GM21526 (cell line): ENCODE measurements around the gene HHLA2.
"Not testable (repeated sequence)": the region's sequence is repeated elsewhere in the genome, so short reads cannot be mapped to it uniquely, and the experiment has no call there.

ENCODE experiments used
- ATAC-seq: cut with Tn5 transposase; IDR thresholded peaks from one replicate; pipeline ENCODE4 v1.9.1; 2021; ENCODE audit warnings: moderate library complexity; ENCODE audit not compliant: unreplicated experiment, low FRiP score

HHLA2 gene

GRCh38 chr3:108338901-108339545 is 42.7 kb downstream of the HHLA2 start:
- no peak for ATAC-seq

- no peak for ATAC-seq
Observed at GRCh38 chr3:108341911-108342310, 45.6 kb downstream of the HHLA2 start.

GRCh38 chr3:108342837-108343486 is 46.6 kb downstream of the HHLA2 start:
- peak; percentile 71 for ATAC-seq

GRCh38 chr3:108343491-108343890 is 47.1 kb downstream of the HHLA2 start:
- ATAC-seq = no peak

- ATAC-seq = no peak
Observed at GRCh38 chr3:108345492-108346205, 49.3 kb downstream of the HHLA2 start.

GRCh38 chr3:108346301-108347227 is 50.2 kb downstream of the HHLA2 start:
- no peak for ATAC-seq

GRCh38 chr3:108352176-108352575 is 55.8 kb downstream of the HHLA2 start:
- ATAC-seq = no peak

GRCh38 chr3:108354562-108354961 is 58.2 kb downstream of the HHLA2 start:
- no peak for ATAC-seq

GRCh38 chr3:108357042-108357441 is 60.7 kb downstream of the HHLA2 start:
- no peak for ATAC-seq

- no peak for ATAC-seq
Observed at GRCh38 chr3:108359011-108359410, 62.7 kb downstream of the HHLA2 start.

- no peak for ATAC-seq
Observed at GRCh38 chr3:108376026-108376425, 79.7 kb downstream of the HHLA2 start.

GRCh38 chr3:108377384-108377783 is 81.0 kb downstream of the HHLA2 start:
- ATAC-seq = no peak

- ATAC-seq = no peak
Observed at GRCh38 chr3:108378153-108378951, 82.0 kb downstream of the HHLA2 start.

- ATAC-seq = not testable (repeated sequence)
Observed at GRCh38 chr3:108378952-108379342, 82.6 kb downstream of the HHLA2 start.

- no peak for ATAC-seq
Observed at GRCh38 chr3:108380128-108380795, 83.9 kb downstream of the HHLA2 start.

GRCh38 chr3:108381529-108382140 is 85.3 kb downstream of the HHLA2 start:
- no peak for ATAC-seq

GRCh38 chr3:108383306-108383705 is 87.0 kb downstream of the HHLA2 start:
- no peak for ATAC-seq

- ATAC-seq = no peak
Observed at GRCh38 chr3:108387063-108387462, 90.7 kb downstream of the HHLA2 start.
